ENCODE data around the gene AVPR2.

DNA sequence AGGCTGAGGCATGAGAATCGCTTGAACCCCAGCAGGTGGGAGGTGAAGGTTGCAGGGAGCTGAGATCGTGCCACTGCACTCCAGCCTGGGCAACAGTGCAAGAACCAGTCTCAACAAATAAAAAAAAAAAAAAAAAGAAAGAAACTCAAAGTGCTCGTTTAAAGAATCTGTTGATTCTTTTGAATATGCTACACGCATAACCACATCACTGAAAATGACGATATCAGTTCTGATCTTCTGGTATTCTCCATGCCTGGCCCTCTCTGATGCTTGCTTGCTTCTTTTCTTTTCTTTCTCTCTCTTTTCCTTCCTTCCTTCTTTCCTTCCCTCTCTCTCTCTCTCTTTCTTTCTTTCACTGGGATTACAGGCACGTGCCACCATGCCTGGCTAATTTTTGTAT is 7.3 kb downstream of the AVPR2 start:
- no peak for TF ChIP-seq GATA3 (IDR thresholded peaks at IDR 0.05; ENCODE audit: low read depth, low read length)
- no peak for TF ChIP-seq GATA2 (IDR thresholded peaks at IDR 0.05; ENCODE audit: low read depth, low read length)
